ENCODE data around the gene NDUFS7.
A peak's percentile ranks its signal among the peaks of the same experiment; 100 is the strongest.

NDUFS7 gene

DNA sequence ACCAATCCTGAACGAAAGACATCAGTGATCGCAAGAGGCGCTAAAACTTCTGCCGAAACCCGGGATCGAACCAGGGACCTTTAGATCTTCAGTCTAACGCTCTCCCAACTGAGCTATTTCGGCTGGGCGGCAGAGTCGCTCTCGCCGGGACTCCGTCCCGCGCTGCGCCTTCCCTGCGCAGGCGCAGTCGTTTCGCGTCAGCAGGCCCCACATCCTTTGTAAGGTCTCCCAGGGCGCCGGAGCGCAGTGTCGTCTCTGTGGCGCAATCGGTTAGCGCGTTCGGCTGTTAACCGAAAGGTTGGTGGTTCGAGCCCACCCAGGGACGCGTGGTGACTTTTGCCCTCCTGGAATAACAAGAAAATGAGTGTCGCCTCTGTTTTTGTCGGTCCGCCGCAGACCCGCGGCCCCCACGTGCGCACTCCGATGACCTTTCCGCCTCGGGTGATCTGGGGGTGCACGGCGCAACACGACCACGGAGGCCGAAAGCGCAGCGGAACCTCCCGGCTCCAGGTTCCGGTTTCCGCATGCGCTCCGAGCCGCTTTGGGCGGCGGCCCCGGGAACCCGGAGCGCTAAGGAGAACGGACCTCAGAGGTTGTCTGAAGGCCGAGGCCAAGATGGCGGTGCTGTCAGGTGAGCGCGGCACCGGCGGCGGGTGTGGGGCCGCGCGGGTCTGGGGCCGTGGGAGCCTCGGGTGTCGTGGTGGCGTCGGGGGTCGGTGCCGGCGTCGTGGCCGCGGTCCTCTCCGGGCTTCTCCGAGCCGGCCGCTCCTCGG is at the start of gene NDUFS7:
TSS of gene NDUFS7 (plus strand) at position 596 of the 773 bp plus-strand sequence. CDS start at position 616, 20 bp downstream.
- peak; percentile 93 for FAIRE-seq

DNA sequence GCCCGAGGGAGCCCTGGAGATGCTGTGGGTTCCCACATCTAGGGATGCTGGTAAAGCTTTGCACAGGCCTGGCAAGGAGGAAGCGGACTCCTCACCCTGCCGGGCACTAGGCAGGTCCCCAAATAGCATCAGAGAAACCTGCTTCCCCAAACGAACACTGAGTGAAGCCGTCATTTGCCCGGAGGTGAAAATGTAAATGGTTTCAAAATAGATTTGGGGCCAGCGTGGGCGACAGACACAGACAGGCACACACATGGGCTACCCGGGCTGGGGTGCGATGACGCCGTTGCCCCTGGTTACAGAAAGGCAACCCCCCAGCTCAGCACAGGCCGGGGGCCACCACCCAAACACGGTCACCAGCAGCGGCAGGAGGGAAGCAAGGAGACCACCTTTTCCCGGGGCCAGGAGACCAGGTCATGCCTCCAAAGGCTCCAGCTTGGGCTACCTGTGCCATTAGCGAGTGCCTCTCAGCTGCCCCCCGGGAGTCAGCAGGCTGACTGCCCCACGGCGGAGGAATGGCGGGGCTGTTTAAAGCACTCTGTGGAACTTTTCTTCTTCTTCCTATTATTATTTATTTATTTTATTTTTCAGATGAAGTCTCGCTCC is 47.5 kb upstream of the NDUFS7 start:
- DNase-seq (ENCODE audit: insufficient read length, low spot score) (no peak), FAIRE-seq (no peak)

More for the DNA sequence above, at the start of gene NDUFS7:
- peak; percentile 89 for DNase-seq (ENCODE audit: insufficient read length, low spot score)

DNA sequence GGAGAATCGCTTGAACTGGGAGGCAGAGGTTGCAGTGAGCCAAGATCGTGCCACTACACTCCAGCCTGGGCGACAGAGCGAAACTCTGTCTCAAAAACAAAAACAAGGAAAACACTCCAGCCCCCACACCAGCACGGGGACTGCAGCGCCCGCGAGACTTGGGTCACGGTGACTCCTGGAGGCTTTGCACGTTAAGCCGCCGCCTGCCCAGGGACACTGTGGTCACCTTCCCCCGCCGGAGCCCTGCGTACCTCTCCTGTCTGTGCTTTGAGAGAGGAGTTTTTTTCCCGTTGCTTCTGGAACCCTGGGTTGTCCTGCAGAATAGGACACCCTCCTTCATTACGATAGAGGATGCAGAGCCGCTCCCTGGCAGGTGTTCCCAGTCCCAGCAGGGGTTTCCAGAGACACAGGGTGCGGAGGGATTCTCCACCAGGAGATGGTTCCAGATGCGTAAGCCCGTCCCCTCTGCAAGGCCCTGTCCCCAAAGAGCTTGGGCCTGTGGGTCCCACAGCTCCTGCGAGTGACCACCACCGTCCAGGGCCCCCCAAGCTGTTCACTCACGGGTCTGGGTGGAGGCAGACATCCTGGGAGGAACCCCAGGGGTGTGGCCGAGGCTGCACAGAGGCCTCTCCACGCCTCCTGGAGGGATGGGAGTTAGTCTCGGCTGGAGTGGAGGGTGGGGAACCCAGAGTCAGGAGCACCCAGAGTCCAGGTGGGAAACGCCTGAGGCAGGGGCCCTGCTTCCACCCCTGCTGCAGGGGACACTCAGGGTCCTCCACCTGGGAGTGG is 42.8 kb upstream of the NDUFS7 start:
- no peak for FAIRE-seq
- no peak for DNase-seq (ENCODE audit: insufficient read length, low spot score)

DNA sequence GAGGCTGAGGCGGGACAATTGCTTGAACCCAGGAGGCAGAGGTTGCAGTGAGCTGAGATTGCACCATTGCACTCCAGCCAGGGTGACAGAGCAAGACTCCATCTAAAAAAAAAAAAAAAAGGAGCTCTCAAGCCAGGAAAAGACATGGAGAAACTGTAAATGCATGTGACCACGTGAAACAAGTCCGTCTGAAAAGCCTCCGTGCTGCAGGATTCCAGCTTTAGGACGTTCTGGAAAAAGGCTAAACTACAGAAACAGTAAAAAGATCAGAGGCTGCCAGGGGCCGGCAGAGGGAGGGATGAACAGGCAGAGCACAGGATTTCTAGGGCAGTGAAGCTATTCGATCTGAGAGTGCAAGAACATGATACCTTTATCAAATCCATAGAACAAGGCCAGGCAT is 40.7 kb upstream of the NDUFS7 start:
- DNase-seq (ENCODE audit: insufficient read length, low spot score) = no peak
- no peak for FAIRE-seq

DNA sequence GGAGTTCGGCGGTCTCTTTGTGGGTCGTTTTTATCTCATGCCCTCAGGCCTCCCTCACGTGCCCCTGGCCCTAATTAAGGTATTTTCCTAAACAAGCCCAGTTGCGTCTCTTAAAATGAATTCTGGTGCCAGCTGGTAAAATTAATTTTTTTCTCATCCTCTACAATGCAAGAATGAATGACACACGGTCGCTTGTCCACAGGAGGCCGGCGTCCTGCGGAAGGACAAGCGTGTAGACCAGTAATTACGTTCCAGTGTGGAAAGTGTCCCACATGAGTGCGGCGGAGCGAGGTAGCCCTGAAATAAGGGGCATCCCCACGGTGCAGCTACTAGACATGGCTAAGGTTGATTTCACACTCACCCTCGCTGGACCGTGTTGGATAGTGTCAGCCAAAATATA is 34.5 kb upstream of the NDUFS7 start:
- DNase-seq (ENCODE audit: insufficient read length, low spot score) = no peak
- no peak for FAIRE-seq

DNA sequence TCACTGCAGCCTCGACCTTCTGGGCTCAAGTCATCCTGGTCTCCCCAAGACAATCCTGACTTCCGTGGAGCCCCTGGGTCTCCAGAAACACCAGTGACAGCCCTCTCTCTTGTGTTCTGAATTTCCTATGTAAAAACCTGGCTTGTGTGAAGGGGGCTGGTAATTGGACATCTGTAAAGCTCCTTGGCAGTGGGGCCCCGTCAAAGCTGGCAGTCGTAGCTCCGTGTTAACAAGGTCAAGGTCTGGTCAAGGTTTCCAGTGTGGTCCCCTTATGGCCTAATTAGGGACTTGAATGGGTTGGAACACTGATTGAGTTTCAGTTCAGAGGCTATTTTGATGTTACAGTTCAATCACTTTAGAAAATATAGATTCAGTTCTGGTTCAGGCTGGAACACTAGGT is 32.8 kb upstream of the NDUFS7 start:
- FAIRE-seq (no peak), DNase-seq (ENCODE audit: insufficient read length, low spot score) (no peak)

DNA sequence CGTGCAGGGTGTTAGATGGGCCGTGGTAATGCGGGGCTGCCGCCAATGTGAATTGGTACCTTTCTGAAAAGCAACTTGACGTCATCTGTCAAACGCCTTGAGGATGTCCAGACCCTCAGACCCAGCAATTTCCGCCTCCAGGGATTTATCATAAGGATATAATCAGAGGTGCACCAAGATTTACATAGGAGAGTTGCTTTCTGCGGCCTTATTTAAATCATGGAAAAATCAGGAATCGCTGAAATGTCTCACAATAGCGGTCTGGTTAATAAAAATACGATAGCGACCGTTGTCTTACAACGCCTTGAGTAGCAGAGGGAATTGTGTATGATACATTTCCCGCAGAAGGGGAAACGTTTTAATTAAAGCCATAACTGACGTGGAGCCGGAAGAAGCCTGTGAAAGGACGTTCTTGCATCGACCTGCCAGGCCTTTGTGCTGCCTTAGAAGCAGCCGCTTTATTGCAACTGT is 32.3 kb upstream of the NDUFS7 start:
- DNase-seq (ENCODE audit: insufficient read length, low spot score) (no peak), FAIRE-seq (no peak)

DNA sequence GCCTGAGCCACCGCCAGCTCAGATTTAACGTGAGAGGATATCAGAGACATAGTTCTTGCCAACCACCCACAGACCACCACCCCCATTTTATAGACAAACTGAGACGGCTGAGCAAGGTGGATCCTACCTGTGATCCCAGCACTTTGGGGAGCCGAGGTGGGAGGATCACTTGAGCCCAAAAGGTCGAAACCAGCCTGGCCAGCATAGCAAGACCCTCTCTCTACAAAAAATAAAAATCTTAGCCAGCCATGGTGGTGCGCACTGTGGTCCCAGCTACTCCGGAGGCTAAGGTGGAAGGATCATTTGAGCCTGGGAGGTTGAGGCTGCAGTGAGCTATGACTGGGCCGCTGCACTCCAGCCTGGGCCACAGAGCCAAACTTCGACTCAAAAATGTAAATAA is 30.6 kb upstream of the NDUFS7 start:
- FAIRE-seq = no peak
- DNase-seq (ENCODE audit: insufficient read length, low spot score) = no peak

DNA sequence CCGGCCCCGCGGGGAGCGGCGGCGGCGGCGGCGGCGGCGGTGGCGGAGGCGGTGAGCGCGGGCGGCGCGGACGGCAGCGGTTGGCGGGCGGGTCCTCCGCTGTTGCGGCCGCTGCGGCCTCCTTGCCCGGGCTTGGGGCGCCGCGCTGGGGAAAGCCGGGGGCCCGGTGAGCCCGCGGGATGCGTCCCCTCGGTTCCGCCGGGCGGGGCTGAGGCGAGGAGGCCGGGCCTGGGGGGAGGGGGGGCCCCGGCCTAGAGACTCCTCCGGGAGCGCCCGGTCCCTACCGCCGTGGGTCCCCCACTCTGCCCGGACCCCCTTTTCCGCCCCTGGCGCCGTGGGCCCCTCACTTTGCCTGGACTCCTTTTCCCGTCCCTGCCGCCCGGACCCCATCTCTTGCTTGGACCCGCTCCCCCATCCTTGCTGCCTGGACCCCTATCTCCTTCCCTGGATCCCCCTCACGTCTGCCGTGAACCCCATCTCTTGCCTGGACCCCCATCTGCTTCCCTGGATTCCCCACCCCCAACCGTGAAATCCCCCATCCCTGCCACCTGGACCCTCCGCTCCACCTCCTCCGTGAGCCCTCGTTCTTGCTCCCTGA is 28.6 kb upstream of the NDUFS7 start:
- FAIRE-seq (no peak), DNase-seq (ENCODE audit: insufficient read length, low spot score) (peak; percentile 74)

DNA sequence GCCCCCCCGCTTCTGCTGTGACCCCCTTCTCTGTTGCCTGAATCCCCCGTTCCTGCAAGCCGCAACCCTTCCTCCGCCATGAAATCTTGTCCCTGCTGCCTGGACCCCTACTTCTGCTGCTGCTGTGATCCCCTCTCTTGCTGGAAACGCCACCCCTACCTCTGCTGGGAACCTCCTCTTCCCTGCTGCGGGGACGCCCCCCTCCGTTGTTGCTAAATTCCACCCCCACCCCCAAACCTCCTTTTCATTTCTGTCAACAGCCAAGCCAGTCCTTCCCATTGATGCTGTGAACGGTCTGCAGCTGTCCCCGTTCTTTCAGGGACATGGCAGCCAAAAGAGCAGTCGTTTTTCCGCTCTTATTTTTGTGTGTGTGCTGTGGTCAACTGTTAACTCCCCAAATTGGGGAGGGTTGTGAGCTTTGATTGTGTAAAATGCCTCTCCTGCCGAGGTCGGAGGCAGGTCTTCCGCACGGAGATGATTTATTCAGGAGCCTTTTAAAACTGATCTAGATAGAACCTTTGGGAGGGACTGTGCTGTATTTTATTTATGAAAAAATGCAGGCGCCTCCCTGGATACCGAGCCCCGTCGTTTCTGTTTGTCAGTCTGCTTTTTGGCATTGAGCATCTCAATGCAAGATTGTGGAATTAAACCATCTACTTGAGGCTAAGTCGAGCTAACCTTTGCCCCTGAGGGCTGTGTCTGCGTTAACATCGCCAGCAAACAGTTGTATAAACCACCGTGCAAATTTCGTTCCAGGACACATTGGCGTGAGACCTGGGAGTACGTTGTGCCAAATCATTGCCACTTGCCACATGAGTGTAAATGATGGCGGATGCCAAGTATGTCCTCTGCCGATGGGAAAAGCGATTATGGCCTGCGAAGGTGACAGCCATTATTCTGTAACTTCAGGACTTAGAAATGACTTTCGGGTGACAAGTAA is 27.9 kb upstream of the NDUFS7 start:
- no peak for DNase-seq (ENCODE audit: insufficient read length, low spot score)
- no peak for FAIRE-seq

DNA sequence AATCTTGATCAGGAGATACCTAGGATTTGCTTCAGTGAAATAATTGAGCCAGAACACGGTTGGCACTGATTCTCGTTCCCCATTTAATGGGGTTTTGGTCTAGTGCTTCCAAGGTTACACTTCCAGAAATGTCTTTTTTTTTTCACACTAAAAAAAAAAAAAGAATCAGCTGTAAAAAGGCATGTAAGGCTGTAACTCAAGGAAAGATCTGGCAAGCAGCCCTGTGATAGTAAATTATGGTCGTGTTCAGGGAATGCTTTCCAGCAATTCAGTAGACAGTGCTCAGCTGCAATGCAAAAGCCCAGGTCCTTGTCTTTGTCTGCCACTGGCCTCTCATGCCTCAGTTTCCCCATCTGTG is 27.2 kb upstream of the NDUFS7 start:
- FAIRE-seq = no peak
- DNase-seq (ENCODE audit: insufficient read length, low spot score) = no peak

DNA sequence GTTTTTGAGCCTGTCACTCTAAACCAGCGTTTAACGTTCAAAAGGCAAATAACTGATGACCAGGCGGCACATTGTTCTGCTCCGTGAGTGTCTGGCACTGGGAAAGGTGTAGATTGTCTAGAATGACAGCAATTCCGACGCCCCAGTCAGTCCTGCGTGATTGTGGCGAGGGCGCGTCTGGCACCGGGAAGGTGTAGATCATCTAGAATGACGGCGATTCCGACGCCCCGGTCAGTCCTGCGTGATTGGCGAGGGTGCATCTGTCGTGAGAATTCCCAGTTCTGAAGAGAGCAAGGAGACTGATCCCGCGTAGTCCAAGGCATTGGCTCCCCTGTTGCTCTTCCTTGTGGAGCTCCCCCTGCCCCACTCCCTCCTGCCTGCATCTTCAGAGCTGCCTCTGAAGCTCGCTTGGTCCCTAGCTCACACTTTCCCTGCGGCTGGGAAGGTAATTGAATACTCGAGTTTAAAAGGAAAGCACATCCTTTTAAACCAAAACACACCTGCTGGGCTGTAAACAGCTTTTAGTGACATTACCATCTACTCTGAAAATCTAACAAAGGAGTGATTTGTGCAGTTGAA is 26.1 kb upstream of the NDUFS7 start:
- FAIRE-seq (no peak), DNase-seq (ENCODE audit: insufficient read length, low spot score) (no peak)

DNA sequence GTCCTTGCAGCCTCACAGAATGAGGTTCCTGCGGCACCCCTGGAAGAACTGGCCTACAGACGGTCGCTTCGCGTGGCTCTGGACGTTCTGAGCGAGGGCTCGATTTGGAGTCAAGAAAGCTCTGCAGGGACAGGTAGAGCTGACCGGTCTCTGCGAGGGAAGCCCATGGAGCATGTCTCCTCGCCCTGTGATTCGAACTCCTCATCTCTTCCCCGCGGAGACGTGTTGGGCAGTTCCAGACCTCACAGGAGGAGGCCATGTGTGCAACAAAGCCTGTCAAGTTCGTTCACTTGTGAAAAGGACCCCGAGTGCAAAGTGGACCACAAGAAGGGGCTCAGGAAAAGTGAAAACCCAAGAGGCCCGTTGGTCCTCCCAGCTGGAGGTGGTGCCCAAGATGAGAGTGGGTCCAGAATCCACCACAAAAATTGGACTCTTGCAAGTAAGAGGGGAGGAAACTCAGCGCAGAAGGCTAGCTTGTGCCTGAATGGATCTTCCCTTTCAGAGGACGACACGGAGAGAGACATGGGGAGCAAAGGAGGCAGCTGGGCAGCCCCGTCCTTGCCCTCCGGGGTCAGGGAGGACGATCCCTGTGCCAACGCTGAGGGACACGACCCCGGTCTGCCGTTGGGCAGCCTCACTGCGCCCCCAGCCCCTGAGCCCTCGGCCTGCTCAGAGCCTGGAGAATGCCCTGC is 23.4 kb upstream of the NDUFS7 start:
- DNase-seq (ENCODE audit: insufficient read length, low spot score) (no peak), FAIRE-seq (no peak)

DNA sequence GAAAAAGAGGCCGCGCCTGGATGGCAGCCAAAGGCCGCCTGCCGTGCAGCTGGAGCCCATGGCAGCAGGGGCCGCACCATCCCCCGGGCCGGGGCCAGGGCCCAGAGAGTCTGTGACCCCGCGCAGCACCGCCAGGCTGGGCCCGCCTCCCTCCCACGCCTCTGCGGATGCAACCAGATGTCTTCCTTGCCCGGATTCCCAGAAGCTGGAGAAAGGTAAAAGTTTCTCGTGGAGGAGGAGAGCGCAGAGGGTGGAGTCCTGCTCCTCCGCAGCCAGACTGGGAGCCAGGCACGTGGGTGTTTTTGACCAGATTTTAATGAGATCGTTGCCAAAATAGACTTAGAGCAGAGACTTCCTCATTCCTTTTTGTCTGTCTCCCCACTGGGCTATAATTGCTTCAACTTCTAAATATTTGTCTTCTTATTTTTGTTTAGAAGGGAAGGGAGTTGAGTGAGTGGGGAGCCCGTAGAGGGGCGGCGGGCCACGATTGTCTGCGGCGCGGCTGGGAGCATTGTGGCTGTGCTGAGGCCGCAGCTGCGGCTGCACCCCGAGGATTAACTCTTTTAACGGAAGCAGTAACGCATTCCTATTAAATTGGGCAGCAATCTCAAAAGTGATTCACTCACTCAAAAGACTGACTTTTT is 22.8 kb upstream of the NDUFS7 start:
- DNase-seq (ENCODE audit: insufficient read length, low spot score) (no peak), FAIRE-seq (no peak)

DNA sequence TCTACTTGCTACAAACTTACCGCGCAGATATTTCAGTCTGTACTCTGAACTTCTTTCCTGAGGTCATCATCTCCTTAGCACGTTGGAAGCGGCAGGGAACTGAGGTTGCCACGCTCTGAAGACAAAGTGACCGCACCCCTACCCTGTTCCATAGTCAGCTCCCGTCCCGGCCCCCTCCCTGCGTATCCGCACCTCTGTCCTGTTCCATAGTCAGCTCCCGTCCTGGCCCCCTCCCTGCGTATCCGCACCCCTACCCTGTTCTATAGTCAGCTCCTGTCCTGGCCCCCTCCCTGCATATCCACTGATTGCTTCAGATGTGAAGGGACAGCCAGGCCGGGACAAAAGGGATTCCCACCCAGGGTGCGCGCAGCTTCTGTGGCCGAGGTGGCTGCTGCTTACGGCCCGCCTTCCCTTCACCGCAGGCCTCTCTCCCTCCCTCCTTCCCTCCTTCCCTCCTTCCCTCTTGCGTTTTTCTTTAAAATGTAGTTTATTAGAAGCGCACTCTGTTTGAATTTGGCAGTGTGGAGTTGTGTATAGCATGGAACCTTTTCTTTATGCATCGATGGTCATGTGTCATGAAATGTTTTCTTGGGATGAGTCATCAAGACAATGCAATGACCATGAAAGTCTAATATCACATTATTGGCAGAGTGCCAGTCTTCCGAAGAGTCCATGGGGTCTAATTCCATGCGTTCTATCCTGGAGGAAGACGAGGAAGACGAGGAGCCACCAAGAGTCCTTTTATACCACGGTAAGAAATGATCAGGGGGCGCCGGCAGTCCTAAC is 21.9 kb upstream of the NDUFS7 start:
- FAIRE-seq (no peak), DNase-seq (ENCODE audit: insufficient read length, low spot score) (no peak)

DNA sequence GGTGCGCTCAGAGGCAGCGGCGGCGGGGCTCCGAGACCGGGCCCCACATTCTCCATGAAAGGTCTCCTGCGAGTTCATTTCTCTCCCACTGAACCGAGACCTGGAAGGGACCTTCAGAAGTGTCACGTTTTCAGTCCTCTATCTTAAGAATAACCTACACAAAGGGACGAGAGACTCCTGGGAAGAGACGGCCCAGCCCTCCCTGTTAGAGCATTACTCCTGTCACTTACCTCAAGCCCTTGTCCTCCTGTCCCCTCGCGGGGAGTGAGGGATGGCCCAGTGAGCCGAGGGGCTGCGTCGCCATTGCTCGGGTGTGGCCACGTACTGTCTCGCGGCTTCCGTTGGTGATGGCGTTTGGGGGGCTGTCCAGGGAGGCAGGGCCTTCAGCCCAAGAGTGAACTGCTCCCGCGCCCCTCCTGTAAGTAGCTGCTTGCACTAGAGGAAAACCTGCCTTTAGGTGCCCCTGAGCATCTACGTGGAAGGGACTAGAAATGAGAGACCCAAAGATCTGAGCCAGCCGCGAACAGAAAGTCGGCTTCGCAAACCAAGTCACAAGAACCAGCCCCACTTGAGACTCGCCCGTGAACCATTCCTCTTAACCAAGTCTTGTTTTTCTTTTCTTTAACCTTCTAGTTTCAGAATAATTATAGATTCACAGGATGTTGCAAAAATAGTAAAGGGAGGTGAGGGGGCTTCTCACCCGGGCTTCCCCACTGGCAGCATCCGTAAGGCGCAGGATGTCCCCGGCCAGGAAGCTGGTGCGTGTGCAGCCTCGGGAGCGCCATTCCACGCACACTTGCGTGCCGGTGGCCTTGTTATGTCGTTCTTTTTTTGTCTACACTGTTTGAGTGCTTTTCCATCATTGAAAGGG is 21.1 kb upstream of the NDUFS7 start:
- FAIRE-seq (no peak), DNase-seq (ENCODE audit: insufficient read length, low spot score) (no peak)

DNA sequence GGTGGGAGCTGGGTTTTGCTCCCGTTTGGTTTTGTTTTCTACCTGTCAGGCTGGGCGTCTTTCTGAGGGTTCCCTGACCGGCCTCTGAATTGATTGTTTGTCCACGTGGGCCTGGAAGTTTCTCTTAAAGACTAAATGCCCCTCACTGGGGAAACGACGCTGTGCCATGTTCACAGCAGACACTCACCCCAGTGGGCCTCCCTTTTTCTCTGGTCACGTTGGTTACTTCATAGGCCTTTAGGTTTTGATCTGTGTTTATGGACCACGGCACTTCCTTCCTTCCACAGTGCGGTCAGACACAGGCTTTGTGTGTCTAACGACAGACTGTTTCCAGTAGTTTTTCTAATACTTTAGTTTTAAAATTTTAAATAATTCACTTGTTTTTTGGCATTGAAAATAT is 20.1 kb upstream of the NDUFS7 start:
- FAIRE-seq (no peak), DNase-seq (ENCODE audit: insufficient read length, low spot score) (no peak)
